Measurements from ENCODE around the gene TTLL11. TPM values are rescaled to one million over a fixed set of nuclear protein-coding genes. Genes with fewer than 3 reads are reported as not detected.

Gene TTLL11
- total RNA-seq, 1 donor from 2014 or later: 5.3 TPM

DNA sequence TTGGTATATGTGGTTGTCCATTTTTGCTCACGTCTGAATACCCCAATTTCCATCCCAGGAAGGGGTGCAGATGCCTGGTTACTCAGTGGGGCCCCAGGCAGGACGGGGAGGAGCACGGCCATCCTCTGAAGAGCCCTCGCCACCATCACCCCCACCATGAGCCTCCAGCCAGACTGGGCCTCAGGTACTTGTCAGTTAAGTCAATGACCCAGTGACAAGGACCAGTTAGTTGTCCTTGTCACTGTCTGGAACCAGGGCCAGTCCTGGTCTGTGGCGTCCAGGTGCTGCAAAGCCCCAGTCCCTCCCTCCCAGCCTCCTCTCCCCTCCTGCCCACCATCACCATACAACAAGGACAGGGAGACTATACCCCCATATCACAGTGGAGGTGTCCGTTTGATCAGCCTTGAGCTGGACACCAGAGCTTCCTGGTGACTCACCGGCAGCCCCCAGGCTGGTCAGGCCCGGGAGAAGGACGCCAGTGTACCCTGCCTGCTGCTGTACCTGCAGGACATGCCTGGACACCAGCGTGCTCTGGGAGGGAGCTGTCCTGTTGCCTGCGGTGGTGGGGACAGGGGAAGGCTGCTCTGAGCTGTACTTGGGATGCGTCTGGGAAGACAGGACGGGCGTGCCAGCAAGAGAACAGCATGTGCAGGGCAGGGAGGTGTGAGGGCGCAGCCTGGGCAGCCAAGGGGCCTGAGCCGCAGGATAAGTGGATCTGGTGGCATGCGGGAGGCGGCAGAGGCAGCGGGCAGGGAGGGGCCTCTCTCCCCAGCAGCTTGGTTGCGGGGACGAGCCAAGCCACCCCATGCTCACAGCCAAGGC, 32.6 kb upstream of the TTLL11 start:
- DNase-seq: peak; percentile 54

DNA sequence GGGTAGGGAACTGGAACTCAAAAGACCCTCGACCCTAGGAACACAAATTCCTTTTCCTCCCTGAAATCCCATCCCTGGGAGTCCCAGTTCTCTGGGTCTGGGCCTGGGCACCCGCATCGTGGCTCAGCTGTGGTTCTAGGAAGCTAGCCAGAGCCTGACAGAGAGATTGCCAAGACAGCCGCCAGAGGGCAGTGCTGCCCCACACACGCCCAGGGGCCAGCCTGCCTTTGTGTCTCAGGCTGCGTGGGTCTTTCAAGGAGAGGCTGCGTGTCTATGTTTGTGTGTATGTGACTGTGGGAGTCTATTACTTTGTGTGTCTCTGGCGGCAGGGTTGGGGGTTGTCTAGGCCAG, 32.0 kb upstream of the TTLL11 start:
- peak; percentile 92 for DNase-seq

DNA sequence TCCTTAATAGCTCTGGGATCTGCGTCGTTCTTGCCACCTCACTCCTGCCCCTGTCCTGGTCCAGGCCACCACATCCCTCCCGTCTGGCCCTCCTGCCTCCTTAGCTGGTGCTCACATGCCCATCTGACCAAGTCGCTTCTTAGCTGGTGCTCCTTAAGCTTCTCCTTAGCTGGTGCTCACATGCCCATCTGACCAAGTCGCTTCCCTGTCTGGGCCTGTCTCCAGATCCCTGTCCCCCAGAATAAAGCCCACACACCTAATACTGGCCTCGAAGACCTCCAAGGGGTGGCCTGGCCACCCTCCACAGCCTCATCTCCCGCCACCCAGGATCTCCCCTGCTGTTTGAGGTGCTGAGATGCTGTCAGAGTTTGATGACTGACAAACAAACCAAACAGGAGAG, 31.4 kb upstream of the TTLL11 start:
- no peak for DNase-seq

DNA sequence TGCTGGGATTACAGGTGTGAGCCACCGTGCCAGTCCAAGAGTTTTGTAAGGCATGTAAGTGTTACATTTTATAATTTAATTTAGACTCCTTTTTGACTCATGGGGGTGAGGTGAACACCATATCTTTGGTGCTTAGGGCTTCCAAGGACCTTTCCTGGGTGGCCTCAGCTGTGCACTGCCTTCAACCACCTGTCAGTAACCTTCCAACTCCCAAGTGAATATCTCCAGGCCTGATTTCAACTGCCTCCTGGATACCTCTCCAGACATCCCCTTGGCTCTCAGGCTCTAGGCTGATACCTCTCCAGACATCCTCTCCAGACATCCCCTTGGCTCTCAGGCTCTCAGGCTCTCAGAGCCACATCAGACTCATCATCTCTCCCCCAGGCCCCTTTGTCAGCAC, 30.9 kb upstream of the TTLL11 start:
- no peak for DNase-seq

DNA sequence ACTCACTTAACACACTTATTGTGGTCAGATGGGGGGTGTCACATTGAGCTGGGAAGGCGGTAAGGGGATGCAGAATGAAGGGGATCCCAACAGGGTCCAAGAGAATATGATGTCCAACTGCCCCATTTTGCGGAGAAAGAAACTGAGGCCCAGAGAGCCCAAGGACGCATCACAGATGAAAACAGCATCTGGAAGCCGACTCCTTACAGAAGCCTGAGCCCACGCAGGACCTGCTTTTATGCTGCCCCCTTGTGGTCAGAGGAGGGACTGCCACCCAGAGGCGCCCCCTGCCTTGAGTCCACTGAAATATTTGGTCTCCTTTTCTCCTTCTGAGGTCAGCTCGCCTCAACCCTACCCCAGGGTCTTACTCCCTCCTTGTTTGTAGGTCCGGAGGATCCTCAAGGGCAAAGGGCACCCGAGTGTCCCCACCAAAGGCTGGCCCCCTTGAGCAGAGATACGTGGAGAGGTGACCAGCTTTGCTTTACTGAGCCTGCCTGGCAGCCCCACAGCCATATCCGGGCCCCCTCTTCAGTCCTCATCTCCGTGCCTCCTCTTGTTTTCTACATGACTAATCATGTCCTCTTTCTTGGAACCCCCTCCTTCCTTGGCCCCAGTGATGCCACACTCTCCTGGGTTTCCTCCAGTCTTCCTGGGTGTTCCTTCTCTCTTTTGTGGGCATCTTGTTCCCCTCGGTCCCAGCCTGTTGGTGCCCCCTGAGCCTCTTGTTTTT, 30.0 kb upstream of the TTLL11 start:
- peak; percentile 86 for DNase-seq

DNA sequence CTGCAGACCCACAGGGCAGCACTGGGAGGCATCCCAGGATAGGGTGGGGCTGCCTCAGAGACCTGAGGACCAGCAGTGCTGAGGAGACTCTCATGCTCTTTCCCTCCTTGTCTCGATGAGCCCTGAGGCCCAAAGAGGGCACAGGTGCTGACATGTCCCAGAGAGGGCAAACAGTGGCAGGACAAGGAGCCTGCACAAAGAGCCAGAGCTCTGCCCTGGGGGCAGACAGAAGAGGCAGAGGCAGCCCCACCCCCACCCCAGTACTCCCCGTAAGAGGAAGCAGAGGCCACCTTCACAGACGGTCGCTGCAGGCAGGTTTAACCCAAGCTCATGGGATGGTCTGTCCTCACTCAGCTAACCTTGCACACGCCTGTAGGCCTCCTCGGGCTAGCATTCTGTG, 29.4 kb upstream of the TTLL11 start:
- no peak for DNase-seq

DNA sequence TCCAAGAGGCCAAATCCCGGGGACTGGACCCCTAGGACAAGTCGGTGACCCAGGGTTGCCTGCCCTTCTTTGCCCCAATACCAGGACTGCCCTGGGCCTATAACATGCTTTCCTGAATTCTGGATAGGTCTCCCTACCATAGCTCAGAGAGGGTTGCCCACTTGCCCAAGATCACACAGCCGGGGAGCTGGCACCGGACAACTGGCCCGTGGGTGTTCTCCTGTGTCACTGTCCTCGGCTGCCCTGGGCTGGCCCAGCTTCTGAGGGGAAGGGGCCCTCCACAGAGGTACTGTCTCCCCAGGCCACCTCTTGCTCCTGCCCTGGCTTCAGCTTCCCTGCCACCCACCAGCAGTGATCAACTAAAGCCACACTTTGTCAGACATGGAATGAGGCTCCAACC, 28.8 kb upstream of the TTLL11 start:
- no peak for DNase-seq

DNA sequence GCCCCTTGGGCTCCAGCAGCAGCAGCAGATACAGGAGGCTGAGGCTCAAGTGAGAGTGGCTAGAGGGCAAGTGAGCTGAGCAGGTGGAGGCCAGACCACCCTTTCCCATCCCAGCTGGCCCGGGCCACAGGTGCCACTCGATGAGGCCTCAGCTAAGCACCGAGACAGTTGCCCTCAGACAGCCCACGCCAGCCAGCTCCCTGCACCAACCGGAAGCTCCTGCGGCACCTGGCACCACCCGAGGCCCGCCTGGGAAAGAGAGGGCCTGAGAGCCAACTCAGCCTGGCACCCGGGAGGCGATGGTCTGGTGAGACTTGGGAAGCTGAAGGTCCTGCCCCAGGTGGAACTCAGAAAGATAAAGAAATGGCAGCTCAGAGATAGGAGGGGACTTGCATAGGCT, 28.3 kb upstream of the TTLL11 start:
- DNase-seq: no peak

DNA sequence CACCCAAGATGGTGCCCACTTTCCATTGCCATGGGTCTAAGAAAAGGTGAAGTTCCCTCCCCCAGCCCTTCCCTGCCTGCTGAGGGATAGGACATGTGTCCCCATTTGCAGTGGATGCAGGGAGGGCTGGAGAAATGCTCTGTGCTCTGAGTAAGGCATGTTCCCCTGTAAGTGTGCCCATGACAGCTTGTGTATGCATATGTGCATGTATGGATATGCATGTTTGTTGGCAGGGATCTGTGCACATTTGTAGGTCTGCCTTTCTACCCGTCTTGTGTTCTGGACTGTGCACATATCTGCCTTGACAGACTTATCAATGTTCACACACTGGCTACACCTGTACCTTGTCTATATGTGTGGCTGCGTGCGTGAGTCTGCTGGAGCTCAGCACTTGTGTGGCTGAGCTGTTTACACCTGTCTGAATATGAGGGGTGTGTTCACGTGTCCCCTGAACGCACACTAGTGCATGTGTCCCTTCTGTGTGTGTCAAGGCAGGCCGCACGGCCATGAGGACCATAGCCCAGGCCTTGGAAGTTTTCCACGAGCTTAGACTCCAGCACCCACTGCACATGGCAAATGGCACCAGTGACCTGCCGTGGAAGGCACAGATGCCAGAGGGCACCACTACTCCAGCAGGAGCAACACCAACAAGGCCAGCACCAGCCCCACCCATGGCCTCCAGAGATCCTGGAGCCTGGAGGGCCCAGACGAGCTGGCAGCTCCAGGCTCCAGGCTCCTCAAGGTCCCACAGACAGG, 27.4 kb upstream of the TTLL11 start:
- DNase-seq: no peak

DNA sequence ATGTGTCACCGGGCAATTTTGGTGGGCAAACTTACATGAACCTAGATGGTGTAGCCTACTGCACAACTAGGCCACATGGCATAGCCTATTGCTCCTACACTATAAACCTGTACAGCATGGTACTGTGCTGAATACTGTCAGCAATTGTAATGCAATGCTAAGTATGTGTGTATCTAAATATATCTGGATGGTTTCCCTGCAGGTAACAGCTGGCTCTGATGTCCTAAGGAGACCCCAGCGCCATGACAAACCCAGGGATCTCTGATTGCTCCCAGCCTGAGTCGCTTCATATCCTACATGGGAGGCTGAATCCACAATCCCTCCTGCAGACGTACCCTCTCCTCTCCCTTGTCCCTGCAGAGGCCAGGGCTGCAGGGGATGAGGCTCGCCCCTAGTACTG, 26.6 kb upstream of the TTLL11 start:
- DNase-seq: no peak

DNA sequence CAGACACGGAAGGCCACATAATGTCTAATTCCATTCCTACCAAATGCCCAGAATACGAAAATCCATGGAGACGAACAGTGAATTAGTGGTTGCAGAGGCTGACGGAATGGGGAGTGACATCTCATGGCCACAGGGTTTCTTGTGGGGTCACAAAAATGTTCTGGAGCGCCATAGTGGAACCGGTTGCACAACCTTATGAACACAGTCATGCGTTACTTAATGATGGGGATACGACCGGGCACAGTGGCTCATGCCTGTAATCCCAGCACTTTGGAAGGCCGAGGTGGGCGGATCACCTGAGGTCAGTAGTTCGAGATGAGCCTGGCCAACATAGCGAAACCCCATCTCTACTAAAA, 26.0 kb upstream of the TTLL11 start:
- no peak for DNase-seq

DNA sequence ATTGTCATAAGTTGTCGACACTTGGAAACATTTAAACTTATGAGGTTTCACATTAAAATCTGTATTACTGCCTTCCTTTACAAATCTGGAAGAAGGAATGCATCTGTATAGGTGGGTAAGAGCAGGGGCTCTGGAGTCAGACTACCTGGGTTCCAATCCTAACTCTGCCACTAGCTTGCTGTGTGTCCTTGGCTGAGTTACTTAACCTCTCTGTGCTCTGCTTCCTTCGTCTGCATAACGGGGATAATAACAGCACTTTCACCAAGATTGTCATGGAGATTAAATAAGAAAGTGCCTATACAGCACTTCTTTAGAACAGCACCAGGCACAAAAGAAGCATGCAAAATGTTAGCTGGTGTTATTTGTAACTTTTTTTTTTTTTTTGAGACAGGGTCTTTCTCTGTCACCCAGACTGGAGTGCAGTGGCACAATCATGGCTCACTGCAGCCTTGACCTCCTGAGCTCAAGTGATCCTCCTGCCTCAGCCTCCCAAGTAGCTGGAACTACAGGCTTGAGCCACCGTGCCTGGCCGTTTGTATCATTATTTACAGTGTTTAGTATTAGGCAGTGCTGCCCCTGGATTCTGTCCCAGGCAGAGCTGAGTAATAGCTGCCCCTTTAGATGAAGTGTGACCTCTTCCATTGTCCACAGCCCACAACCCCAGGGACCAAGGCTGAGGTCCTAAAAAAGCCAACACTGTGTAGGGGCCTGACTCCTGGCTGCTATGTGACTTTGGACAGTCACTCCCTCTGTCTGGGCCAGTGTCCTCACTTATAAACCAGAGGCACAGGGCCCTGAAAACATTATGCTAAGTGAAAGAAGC, 25.4 kb upstream of the TTLL11 start:
- peak; percentile 23 for DNase-seq

DNA sequence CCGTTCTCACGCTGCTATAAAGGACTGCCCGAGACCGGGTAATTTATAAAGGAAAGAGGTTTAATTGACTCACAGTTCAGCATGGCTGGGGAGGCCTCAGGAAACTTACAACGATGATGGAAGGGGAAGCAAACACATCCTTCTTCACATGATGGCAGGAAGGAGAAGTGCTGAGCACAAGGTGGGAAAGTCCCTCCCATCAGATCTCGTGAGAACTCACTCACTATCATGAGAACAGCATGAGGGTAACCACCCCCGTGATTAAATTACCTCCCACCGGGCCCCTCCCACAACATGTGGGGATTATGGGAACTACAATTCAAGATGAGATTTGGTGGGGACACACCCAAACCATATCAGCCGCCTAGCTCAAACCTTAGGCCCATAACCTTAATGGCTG, 24.1 kb upstream of the TTLL11 start:
- DNase-seq: peak; percentile 37

DNA sequence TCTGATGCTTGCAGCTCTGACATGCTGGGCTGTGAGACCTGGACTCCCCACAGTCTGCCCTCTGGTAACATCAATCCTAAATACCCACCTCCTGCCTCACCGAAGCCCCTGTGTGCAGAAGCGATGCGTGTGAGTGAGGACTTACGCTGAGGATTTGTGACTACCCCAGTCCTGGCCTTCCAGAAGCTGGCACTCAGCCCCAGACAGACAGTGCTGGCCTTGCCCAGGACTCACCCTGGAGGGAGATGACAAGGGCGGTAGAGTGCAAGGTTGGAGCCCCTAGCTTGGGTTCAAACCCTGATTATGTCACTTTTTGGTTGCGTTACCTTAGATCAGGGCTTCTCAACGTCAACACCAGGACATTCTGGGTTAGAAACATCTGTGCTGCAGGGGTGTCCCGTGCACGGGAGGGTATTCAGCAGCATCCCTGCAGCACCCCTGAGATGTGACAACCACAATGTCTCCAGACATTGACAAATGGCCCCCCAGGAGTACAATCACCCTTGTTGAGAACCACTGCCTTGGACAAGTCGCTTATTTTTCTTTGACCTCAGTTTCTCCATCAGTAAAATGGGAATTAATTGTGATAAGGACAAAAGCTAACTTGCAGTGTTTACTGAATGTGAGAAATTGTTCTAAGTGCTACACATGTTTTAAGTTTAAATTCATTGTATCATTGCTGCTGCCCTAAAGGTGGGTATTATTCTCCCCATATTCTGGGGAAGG, 23.5 kb upstream of the TTLL11 start:
- no peak for DNase-seq

DNA sequence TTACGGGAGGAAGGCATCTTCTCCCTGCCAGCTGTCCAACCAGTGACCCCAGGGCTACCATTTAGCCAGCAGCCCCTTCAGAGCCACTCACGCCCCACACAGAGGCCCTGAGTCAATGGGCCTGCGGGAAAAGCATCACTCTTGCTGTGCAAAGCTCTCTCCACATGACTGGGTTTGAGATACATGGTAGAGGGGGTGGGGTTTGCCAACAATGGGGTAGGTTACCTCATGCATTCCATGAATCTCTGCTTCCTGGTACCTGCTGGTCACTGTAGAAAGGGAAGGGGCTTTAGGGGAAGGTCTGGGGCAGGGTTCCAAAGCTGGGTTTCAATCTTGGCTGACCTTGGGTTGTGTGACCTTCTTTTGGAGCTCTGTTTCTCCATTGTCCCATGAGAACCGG, 22.9 kb upstream of the TTLL11 start:
- no peak for DNase-seq

DNA sequence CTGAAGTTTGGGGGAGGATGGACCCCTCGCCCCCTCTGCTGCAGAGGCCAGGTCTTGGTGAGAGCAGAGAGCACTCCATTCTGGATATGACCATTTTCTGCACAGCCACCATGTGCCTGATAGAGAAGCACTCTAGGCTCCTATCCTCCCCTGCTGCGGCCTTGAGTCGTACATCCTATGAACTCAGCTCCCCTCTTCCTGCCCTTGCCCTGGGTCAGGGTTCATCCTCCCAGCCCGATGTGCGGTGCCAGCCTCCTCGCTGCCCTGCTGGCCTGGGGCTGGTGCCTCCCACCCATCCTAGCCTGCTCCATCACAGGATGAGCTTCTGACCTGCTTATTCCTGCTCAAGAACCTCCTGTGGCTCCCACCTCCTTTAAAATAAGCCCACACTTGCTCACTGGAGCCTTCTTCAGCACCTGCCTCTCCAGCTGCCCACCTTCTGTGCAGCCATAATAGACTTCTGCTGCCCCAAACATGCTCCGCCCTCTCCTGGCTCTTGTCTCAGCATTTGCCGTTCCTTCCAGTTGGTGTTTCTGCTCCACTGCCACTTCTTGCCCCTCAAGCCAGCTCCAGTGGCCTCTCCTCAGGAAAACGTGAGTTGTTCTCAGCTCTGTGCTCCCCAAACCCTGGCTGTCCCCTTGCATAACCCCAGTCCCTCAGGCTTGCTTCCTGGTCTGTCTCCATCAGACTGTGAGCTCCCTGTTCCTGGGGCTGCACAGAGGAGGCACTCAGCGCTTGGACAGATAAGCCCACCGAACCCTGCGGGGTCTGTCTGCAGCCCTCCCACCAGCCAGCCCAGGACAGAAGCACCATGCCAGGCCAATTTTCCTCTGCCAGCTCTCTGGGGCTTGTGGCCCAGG, 22.3 kb upstream of the TTLL11 start:
- no peak for DNase-seq

DNA sequence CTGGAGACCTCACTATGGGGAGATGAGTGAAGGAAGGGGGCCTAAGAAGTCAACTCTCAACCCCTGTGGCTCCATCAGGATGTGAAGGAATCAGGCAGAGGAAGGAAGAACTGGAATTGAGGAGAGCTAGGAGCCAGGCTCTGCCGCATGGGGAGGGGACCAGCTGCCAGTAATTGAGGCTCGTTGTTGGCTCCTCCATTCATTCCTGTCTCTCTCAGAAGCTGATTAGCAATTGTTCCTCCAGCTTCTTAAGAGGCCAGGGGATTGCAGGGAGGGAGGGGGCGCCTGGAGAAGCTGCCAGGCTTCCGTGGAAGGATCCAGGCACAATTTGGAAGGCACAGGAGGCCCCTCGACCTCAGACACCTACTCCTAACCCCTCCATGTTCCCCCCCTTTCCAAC, 20.5 kb upstream of the TTLL11 start:
- DNase-seq: no peak

DNA sequence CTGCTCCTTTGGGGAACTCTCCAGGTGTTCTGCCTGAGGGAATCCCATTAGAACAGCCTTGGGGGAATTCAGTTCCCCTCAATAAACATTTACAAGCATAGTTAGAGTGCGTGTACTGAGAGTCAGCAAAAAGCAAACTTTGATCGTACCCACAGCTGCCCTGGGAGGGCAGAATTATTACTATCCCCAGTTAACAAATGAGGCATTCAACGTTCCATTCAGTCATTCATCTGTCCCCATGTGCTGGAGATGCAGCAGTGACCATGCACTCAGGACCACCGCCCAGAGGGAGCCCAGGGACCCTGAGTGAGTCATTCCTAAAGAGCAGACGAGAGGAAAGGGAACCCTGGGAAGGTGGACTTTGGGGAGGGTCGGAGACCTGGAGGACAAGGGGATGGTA, 19.1 kb upstream of the TTLL11 start:
- DNase-seq: no peak

DNA sequence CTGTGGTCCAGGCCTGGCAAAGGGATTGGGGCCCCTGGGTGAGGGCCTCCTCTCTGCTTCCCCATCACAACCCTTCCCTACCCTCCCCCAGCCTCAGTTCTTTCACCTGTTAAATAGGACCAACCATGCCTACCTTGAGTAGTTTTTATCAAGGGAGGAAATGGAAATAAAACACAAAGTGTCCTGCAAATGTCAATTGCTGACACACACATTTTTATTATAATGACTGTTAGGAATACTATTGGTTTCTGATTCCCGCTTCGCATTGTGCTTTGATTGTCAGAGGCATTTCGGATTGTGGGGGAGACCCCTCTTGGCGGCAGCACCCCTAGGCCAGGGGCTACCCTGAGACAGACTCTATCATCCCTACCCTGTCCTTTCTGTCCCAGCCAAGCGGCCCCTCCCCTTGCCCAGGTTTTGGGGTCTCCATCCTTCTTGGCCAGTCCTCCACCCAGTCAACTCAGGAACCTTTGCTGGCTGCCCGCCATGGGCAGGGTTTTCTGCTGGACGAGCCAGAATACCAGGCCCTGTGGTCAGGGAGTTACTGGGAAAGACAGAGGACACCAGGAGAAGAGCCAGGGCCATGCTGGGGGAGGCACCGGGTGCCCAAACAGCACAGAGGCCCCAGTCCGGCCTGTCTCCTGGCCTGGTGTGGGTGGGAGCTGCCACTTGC, 18.4 kb upstream of the TTLL11 start:
- DNase-seq: no peak

DNA sequence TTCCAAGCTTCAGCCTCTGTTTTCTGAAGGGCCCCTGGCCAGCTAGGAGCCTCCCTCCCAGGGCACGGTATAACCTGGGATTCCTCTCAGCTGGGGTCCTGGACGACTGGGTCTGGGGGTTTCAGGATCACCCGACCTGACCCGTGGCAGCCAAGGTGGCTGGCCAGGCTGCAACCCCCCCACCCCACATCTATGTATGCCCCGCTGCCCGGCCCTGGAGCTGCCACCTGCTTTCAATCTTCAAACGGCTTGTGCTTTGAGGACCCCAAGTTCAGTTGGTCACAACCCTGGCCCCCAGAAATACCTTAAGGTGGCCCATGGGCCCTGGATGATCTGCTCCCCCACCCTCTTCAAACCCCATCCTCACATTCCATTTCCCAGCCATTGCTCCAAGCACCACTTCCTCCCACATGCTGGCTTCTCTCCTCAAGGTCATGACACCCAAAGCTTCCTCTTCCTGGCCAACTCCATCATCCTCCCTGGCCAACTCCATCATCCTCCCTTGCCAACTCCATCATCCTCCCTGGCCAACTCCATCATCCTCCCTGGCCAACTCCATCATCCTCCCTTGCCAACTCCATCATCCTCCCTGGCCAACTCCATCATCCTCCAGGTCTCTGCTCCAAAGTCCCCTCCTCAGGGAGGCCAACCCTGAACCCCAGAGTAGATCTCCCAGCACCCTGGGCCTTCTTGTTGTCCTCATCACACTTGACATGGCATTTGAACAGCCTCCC, 17.2 kb upstream of the TTLL11 start:
- no peak for DNase-seq
